Measurements from ENCODE around the gene CUL1.

DNA sequence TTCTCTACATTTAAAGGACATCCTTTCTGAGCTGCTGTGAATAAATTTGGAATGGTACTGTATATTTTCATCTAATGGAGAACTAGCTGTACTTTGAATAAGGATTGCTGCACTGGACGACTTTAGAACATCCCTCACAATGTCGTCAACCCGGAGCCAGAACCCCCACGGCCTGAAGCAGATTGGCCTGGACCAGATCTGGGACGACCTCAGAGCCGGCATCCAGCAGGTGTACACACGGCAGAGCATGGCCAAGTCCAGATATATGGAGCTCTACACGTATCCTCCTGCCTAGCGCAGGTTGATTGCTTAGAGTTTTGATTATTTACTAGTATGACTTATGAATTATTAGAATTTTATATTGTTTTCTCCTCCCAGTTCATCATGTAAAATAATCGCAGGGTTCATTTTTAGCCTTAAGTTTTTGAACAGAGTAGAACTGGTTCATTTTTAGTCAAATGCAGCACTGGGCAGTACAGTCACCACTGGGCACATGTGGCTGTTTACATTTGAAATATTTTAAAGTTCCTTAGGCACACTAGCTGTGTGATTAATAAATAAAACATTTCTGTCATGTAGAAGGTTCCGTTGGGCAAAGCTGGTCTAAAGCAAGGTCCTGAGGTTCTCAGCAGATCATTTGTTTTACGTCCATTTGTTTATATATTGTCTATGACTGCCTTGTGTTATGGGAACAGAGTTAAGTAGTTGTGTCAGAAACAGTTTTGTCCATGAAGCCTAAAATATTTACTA is 31.5 kb downstream of the CUL1 start:
- TF ChIP-seq, protein P1, sequence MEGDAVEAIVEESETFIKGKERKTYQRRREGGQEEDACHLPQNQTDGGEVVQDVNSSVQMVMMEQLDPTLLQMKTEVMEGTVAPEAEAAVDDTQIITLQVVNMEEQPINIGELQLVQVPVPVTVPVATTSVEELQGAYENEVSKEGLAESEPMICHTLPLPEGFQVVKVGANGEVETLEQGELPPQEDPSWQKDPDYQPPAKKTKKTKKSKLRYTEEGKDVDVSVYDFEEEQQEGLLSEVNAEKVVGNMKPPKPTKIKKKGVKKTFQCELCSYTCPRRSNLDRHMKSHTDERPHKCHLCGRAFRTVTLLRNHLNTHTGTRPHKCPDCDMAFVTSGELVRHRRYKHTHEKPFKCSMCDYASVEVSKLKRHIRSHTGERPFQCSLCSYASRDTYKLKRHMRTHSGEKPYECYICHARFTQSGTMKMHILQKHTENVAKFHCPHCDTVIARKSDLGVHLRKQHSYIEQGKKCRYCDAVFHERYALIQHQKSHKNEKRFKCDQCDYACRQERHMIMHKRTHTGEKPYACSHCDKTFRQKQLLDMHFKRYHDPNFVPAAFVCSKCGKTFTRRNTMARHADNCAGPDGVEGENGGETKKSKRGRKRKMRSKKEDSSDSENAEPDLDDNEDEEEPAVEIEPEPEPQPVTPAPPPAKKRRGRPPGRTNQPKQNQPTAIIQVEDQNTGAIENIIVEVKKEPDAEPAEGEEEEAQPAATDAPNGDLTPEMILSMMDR (IDR thresholded peaks at IDR 0.05; ENCODE audit: low read depth, low read length, poor library complexity, severe bottlenecking), result no peak
- TF ChIP-seq EZH2phosphoT487 (IDR thresholded peaks at IDR 0.05; ENCODE audit: borderline replicate concordance, low read length), result no peak
